ENCODE data around the gene RPS6KA4.
"Not testable (repeated sequence)": the region's sequence is repeated elsewhere in the genome, so short reads cannot be mapped to it uniquely, and the experiment has no call there.

RPS6KA4 gene

GRCh38 chr11:64358907-64359711, at the start of gene RPS6KA4:
Gene RPS6KA4 (plus strand): TSS chr11:64359162. CDS start chr11:64359236, 74 bp downstream.
- peak; percentile 47 for DNase-seq

GRCh38 chr11:64312947-64313346, 46.0 kb upstream of the RPS6KA4 start:
- DNase-seq = no peak

- DNase-seq = no peak
Measured at GRCh38 chr11:64313491-64314145, 45.3 kb upstream of the RPS6KA4 start.

GRCh38 chr11:64314146-64314804, 44.7 kb upstream of the RPS6KA4 start:
- DNase-seq = no peak

DNA sequence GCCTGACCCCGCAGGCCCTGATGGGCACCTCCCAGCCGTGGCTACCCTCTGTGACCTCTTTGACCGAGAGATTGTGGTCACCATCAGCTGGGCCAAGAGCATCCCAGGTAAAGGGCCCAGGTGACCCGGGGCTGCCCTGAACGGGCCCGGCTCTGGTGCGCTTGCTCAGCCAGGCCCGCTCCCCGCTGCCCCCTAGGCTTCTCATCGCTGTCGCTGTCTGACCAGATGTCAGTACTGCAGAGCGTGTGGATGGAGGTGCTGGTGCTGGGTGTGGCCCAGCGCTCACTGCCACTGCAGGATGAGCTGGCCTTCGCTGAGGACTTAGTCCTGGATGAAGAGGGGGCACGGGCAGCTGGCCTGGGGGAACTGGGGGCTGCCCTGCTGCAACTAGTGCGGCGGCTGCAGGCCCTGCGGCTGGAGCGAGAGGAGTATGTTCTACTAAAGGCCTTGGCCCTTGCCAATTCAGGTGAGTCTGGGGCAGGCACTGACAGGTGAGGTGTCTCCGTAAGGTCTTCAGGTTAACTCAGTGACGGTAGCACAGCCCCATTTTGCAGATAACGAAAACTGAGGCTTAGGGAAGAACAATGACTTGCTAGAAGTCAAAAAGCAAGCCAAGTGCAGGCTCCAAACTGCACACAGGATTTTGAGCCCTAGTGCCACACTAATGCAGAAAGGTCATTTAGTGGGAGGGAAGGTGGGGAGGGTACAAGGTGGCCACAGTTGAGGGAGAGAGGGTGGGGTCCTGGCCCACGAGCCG, 44.0 kb upstream of the RPS6KA4 start:
- DNase-seq = no peak

DNA sequence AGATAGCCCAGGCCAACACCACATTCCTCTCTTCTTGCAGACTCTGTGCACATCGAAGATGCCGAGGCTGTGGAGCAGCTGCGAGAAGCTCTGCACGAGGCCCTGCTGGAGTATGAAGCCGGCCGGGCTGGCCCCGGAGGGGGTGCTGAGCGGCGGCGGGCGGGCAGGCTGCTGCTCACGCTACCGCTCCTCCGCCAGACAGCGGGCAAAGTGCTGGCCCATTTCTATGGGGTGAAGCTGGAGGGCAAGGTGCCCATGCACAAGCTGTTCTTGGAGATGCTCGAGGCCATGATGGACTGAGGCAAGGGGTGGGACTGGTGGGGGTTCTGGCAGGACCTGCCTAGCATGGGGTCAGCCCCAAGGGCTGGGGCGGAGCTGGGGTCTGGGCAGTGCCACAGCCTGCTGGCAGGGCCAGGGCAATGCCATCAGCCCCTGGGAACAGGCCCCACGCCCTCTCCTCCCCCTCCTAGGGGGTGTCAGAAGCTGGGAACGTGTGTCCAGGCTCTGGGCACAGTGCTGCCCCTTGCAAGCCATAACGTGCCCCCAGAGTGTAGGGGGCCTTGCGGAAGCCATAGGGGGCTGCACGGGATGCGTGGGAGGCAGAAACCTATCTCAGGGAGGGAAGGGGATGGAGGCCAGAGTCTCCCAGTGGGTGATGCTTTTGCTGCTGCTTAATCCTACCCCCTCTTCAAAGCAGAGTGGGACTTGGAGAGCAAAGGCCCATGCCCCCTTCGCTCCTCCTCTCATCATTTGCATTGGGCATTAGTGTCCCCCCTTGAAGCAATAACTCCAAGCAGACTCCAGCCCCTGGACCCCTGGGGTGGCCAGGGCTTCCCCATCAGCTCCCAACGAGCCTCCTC, 43.1 kb upstream of the RPS6KA4 start:
- not testable (repeated sequence) for DNase-seq

DNA sequence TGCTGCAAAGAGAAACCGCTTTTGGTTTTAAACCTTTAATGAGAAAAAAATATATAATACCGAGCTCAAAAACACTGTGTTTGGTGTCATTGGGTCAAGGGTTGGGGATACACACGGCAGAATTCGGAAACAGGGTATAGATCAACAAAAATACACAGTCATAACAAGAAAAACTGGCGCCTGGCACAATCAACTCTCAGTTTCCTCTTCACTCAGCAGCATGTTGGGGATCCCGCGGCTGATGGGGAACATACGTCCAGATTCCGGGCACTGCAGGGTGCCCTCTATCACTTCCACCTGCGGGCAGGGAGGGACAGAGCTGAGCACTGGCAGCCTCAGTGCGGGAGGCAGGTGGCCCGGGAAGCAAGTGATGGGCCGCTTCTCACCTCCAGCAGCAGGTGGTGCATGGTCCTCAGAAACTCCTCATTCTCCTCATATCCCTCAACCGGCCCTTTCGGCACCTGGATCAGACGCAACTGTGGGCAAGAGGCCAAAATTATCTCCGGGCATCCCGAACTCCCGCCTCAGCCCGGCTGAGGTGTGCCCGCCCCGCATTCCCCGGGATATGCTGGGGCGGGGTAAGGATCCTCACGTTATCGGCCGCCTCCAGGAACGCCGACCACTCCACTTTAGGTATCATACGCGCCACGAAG, 42.2 kb upstream of the RPS6KA4 start:
- DNase-seq = peak; percentile 48

DNA sequence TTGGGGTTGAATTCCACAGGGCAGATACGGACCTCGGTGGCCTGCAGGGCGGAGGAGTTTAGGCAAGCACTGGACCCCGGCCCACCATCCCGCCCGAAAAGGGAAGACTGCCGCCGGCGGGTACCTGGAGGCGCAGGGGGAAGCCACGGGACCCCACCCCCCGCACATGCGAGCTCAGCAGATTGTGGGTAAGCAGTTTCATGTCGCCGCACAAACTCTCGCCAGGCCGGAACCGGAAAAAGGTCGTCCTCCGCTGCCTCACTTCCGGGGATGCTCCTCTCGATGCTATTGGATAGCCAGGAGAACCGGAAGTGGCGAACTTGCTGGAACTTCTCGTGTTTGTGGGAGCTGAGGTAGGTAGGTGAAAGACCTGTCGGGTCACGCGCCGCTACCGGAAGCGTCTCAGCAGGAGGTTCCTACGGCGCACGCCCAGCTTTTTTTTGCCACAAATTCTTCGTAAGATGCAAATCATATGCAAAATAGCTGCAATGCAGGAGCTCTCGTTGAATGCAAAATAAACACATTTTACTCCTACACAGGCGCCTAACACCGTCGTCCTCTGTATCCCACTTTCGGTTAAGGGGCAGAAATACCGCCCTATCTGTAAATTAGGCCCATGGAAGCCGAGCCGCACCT, 41.5 kb upstream of the RPS6KA4 start, which contains the start of gene TRMT112:
TRMT112 (minus strand) TSS at position 235 of the 636 bp plus-strand sequence; CDS start at position 202, 33 bp downstream.
- peak; percentile 98 for DNase-seq

DNA sequence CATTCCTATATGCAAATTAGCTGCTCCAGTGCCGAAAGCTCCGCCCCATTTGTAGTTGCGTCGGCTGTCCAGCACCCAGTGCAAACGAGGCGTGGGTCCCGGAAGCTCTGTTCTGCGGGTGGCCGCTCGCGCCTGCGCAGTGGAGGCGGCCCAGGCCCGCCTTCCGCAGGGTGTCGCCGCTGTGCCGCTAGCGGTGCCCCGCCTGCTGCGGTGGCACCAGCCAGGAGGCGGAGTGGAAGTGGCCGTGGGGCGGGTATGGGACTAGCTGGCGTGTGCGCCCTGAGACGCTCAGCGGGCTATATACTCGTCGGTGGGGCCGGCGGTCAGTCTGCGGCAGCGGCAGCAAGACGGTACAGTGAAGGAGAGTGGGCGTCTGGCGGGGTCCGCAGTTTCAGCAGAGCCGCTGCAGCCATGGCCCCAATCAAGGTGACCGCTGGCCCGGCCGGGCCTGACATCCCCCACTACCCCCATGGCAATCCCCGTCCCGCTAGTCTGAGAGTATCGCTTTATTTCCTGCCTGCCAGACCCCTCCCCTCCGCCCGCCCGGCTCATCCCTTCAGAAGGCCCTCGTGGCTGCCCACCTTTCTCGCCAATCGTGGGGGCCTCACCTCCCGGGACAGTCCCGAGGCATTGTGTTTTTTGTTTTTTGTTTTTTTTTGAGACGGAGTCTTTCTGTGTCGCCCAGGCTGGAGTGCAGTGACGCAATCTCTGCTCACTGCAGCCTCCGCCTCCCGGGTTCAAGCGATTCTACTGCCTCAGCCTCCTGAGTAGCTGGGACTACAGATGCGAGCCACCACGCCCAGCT, 40.8 kb upstream of the RPS6KA4 start, which contains the start of gene PRDX5:
PRDX5 (plus strand) TSS at position 161 of the 805 bp plus-strand sequence; CDS start at position 256, 95 bp downstream.
- peak; percentile 97 for DNase-seq

GRCh38 chr11:64318766-64319761, 39.9 kb upstream of the RPS6KA4 start:
- no peak for DNase-seq

GRCh38 chr11:64320556-64320955, 38.4 kb upstream of the RPS6KA4 start:
- DNase-seq = no peak

DNA sequence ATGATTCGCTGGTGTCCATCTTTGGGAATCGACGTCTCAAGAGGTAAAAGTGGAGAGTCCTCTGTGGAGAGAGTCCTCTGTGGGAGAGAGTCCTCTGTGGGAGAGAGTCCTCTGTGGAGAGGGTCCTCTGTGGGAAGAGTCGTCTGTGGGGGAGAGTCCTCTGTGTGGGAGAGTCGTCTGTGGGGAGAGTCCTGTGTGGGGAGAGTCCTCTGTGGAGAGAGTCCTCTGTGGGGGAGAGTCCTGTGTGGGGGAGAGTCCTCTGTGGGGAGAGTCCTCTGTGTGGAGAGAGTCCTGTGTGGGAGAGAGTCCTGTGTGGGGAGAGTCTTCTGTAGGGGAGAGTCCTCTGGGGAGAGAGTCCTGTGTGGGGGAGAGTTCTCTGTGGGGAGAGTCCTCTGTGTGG, 37.9 kb upstream of the RPS6KA4 start:
- no peak for DNase-seq

DNA sequence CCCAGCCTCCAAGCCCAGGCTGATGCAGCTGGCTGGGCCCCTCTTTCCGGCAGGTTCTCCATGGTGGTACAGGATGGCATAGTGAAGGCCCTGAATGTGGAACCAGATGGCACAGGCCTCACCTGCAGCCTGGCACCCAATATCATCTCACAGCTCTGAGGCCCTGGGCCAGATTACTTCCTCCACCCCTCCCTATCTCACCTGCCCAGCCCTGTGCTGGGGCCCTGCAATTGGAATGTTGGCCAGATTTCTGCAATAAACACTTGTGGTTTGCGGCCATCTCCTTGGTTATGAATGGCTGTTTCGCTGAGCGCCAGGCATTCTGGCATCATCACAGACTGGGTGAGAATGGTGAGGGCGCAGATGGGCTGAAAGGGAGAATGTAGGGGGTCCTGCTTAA, 37.4 kb upstream of the RPS6KA4 start:
- no peak for DNase-seq

DNA sequence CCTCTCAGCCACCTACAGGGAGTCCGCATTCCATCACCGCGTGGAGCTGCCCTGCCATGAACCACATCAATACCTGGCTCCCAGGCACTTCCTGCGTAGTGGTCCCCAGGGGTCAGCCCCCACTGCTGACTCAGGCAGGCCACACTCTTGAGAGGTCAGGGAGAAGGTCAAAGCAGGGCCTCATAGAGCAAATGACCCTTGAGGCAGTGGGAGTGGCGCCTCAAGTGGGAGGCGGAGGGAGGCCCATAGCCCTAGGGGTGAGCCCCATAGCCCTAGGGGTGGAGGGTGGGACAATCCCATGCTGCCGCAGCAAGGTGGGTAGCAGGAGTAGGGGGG, 36.1 kb upstream of the RPS6KA4 start:
- no peak for DNase-seq

- no peak for DNase-seq
Measured at GRCh38 chr11:64323373-64323772, 35.6 kb upstream of the RPS6KA4 start.

DNA sequence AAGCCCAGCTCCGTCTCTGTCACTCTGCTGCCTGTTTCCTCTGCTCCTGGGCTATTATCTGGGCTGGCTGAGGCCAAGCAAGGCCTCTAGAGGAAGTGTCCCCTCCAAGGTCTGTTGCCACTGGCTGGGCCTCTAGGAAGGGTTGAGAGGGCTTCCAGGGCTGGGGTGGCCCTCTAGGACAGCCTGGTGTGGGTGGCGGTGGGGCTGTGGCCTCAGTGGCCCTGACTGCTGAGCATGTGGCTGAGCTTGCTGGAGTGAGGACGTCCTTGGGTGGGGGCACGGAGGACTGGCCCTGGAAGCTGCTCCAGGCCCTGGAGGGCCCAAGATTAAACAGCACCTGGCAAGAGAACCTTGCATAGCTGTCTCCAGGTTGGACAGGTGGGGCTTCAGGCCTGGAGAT, 35.0 kb upstream of the RPS6KA4 start:
- not testable (repeated sequence) for DNase-seq

DNA sequence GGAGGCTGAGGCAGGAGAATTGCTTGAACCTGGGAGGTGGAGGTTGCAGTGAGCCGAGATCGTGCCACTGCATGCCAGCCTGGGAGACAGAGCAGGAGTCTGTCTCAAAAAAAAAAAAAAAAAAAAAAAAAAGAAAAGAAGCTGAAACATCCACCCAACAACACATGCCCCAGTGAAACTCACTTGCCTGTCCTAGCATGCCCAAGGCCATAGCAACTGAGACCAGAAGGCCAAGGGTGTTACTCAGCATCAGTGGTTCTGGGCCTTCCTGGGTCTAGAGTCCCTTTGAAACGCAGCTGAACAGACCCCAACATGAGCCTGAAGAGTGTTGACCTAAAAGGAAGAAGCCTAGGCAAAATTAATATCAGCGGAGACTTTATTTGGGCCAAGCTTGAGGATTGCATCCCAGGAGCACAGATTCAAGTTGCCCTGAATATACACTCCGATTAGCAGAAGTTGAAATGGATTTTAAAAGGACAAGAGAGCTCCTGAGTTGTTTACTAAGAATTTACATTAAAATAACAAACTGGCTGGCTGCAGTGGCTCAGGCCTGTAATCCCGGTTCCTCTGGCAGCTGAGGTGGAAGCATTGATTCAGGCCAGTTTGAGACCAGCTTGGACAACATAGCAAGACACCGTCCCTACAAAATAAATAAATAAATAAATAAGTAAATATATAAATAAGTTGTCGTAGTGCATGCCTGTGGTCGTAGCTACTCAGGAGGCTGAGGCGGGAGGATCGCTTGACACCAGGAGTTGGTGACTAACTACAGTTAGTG, 34.1 kb upstream of the RPS6KA4 start:
- no peak for DNase-seq

DNA sequence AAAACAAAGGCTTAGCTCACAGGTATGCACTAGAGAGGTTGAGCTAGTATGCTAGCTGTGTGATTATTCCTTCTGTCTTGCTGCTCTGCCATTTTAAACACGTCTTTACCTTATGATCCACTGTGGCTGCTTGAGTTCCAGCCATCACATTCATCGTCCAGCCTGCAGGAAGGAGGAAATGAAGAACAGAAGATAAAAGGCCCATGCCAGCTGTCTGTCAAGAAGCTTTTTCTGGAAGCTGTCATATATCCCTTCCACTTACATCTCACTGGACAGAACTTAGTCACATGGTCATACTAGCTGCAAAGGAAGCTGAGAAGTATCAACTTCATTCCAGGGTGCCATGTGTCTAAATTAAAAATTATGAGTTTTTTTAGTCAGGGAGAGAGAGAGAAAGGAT, 31.6 kb upstream of the RPS6KA4 start:
- no peak for DNase-seq
